ENCODE measurements around the gene DOK5.

Gene DOK5

DNA sequence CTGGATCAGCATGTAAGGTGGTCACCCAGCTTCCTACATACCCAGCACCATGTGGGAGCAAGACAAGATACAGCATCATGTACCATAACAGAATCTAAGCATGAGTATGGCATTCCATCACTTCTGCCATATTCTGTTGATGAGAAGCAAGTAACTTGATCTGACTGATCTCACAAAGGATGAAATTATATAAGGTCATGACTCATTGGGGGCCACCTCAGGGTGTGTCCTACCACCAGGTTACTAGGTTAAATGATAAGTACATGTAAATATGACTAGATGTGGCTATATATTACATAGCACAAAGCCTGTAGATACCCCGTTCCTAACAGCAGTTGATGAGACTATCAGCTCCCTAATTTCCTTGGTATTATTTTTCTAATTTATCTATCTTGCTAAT, 213.1 kb downstream of the DOK5 start:
- Histone ChIP-seq H3K4me2 (ENCODE audit: low read depth, low read length, poor library complexity, severe bottlenecking) (no peak overlapping the region), H3K4me1 (ENCODE audit: insufficient read depth, low read length, poor library complexity, severe bottlenecking) (no peaks in the 10 kb centered on the region), H3F3A (ENCODE audit: low read depth) (no peaks in the 10 kb centered on the region), H3K9ac (ENCODE audit: low read depth, low read length, poor library complexity, severe bottlenecking) (no peak overlapping the region), H3K36me3 (ENCODE audit: insufficient read depth, low read length) (no peaks in the 10 kb centered on the region), H3K79me2 (ENCODE audit: insufficient read depth, low read length) (no peaks in the 10 kb centered on the region), H3K4me3 (ENCODE audit: low read length, poor library complexity, severe bottlenecking) (no peak overlapping the region), H4K20me1 (ENCODE audit: insufficient read depth, low read length, poor library complexity, severe bottlenecking) (no peaks in the 10 kb centered on the region), H3K9me2 (replicated peaks; ENCODE audit: low read depth, low read length) (no peaks in the 10 kb centered on the region), H3K27me3 (ENCODE audit: insufficient read depth, low read length, poor library complexity, severe bottlenecking) (no peaks in the 10 kb centered on the region), H3K9me3 (ENCODE audit: insufficient read depth, low read depth, low read length) (no peaks in the 10 kb centered on the region), H2AFZ (ENCODE audit: low read length) (no peak overlapping the region)
- no peak for TF ChIP-seq EZH2phosphoT487 (IDR thresholded peaks at IDR 0.05; ENCODE audit: borderline replicate concordance)
- TF ChIP-seq, protein P1, sequence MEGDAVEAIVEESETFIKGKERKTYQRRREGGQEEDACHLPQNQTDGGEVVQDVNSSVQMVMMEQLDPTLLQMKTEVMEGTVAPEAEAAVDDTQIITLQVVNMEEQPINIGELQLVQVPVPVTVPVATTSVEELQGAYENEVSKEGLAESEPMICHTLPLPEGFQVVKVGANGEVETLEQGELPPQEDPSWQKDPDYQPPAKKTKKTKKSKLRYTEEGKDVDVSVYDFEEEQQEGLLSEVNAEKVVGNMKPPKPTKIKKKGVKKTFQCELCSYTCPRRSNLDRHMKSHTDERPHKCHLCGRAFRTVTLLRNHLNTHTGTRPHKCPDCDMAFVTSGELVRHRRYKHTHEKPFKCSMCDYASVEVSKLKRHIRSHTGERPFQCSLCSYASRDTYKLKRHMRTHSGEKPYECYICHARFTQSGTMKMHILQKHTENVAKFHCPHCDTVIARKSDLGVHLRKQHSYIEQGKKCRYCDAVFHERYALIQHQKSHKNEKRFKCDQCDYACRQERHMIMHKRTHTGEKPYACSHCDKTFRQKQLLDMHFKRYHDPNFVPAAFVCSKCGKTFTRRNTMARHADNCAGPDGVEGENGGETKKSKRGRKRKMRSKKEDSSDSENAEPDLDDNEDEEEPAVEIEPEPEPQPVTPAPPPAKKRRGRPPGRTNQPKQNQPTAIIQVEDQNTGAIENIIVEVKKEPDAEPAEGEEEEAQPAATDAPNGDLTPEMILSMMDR (conservative IDR thresholded peaks at IDR 0.05; ENCODE audit: low read length) = no peak

DNA sequence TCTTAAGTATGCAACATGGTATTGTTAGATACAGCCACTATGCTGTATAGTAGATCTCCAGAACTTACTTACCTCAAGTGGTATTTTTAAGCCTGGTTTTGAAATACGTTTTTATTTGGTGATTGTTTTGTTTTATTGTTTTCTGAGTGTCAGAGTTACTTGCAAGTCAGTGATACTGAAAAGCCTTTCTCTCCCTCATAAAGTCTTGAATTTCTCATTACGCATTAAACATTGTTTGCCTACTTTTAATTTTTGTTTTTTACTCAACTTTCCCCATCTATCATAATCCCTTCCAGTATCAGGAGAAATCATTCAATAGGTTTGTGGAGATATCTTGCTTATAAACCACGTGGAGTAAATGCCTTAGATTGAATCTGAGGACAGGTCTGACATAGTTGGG, 214.9 kb downstream of the DOK5 start:
- no peaks in the 10 kb centered on the region for H4K20me1 ChIP-seq (ENCODE audit: insufficient read depth, low read length, poor library complexity, severe bottlenecking)
- TF ChIP-seq EZH2phosphoT487 (IDR thresholded peaks at IDR 0.05; ENCODE audit: borderline replicate concordance) = no peak
- TF ChIP-seq, protein P1 (conservative IDR thresholded peaks at IDR 0.05; ENCODE audit: low read length) = no peak
- H3K4me3 ChIP-seq (ENCODE audit: low read length, poor library complexity, severe bottlenecking) = no peak overlapping the region
- no peaks in the 10 kb centered on the region for H3K4me1 ChIP-seq (ENCODE audit: insufficient read depth, low read length, poor library complexity, severe bottlenecking)
- H2AFZ ChIP-seq (ENCODE audit: low read length) = no peak overlapping the region
- H3K9ac ChIP-seq (ENCODE audit: low read depth, low read length, poor library complexity, severe bottlenecking) = no peak overlapping the region
- no peaks in the 10 kb centered on the region for H3K27me3 ChIP-seq (ENCODE audit: insufficient read depth, low read length, poor library complexity, severe bottlenecking)
- H3K4me2 ChIP-seq (ENCODE audit: low read depth, low read length, poor library complexity, severe bottlenecking) = no peak overlapping the region
- H3K9me3 ChIP-seq (ENCODE audit: insufficient read depth, low read depth, low read length) = no peaks in the 10 kb centered on the region
- H3K79me2 ChIP-seq (ENCODE audit: insufficient read depth, low read length) = no peaks in the 10 kb centered on the region
- H3F3A ChIP-seq (ENCODE audit: low read depth) = no peaks in the 10 kb centered on the region
- H3K9me2 ChIP-seq (replicated peaks; ENCODE audit: low read depth, low read length) = no peaks in the 10 kb centered on the region
- no peaks in the 10 kb centered on the region for H3K36me3 ChIP-seq (ENCODE audit: insufficient read depth, low read length)

DNA sequence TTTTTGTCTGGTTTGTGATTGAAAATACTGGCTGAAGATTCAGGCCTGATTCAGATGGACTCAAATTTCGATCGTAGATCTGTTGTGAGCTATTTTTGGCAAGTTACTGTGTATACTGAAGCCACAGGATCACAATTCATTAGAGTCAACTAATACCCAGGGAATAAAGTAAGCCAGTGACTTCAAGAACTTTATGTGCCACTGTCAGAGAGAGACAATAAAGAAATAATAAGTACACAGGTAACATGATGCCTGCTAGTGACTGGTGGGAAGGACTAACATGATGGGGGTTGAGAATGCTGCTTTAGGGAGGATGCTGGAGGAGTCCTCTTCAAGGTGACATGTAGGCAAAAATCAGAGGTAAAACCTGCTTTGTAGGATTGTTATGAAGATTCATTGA, 215.9 kb downstream of the DOK5 start:
- H3K9ac ChIP-seq (ENCODE audit: low read depth, low read length, poor library complexity, severe bottlenecking) = no peak overlapping the region
- TF ChIP-seq EZH2phosphoT487 (IDR thresholded peaks at IDR 0.05; ENCODE audit: borderline replicate concordance) = no peak
- TF ChIP-seq, protein P1 (conservative IDR thresholded peaks at IDR 0.05; ENCODE audit: low read length) = no peak
- H3K4me3 ChIP-seq (ENCODE audit: low read length, poor library complexity, severe bottlenecking) = no peak overlapping the region
- H3K79me2 ChIP-seq (ENCODE audit: insufficient read depth, low read length) = no peaks in the 10 kb centered on the region
- no peaks in the 10 kb centered on the region for H3K27me3 ChIP-seq (ENCODE audit: insufficient read depth, low read length, poor library complexity, severe bottlenecking)
- H3K36me3 ChIP-seq (ENCODE audit: insufficient read depth, low read length) = no peaks in the 10 kb centered on the region
- H3F3A ChIP-seq (ENCODE audit: low read depth) = no peaks in the 10 kb centered on the region
- no peaks in the 10 kb centered on the region for H3K9me3 ChIP-seq (ENCODE audit: insufficient read depth, low read depth, low read length)
- H3K4me1 ChIP-seq (ENCODE audit: insufficient read depth, low read length, poor library complexity, severe bottlenecking) = no peaks in the 10 kb centered on the region
- H4K20me1 ChIP-seq (ENCODE audit: insufficient read depth, low read length, poor library complexity, severe bottlenecking) = no peaks in the 10 kb centered on the region
- no peak overlapping the region for H3K4me2 ChIP-seq (ENCODE audit: low read depth, low read length, poor library complexity, severe bottlenecking)
- no peak overlapping the region for H2AFZ ChIP-seq (ENCODE audit: low read length)
- no peaks in the 10 kb centered on the region for H3K9me2 ChIP-seq (replicated peaks; ENCODE audit: low read depth, low read length)

All from Loucy (cell line).